AG04449 (cell line): ENCODE measurements around the gene GNAL.

ENCODE experiments used
- CTCF ChIA-PET: fragments of 350-600 bp; formaldehyde crosslinking; extraction: SDS; loops from one replicate; lab custom pipeline; 2021; ENCODE audit warnings: antibody characterized with exemption; lab: Yijun Ruan, JAX
- POLR2A ChIA-PET: fragments of 400-600, 350-600 bp; formaldehyde crosslinking; extraction: SDS; loops from one replicate; lab custom pipeline; 2020; ENCODE audit warnings: antibody characterized with exemption, inconsistent platforms; lab: Yijun Ruan, JAX
- DNase-seq: peaks from one replicate; pipeline ENCODE4 v3.0.0-alpha.2; 2010; ENCODE audit warnings: low read depth, low spot score
- H3K4me3 ChIP-seq: 2 replicates; pipeline ENCODE4 v1.5.1; 2011; ENCODE audit warnings: low read depth, mild to moderate bottlenecking, control low read depth, low read length
- CTCF ChIP-seq: IDR thresholded peaks from one replicate; pipeline ENCODE4 v1.5.1; 2011; ENCODE audit warnings: mild to moderate bottlenecking, moderate library complexity, low read length, control low read depth, inconsistent platforms; ENCODE audit not compliant: insufficient read depth; ENCODE audit errors: missing control alignments

GNAL gene

GRCh38 chr18:11798271-11798670 lies 109.2 kb downstream of the GNAL start:
- no peak for DNase-seq
- no peak for TF ChIP-seq CTCF
- no peak overlapping the region for H3K4me3 ChIP-seq
- CTCF ChIA-PET: no interaction called here
- POLR2A ChIA-PET: no interaction called here

DNA sequence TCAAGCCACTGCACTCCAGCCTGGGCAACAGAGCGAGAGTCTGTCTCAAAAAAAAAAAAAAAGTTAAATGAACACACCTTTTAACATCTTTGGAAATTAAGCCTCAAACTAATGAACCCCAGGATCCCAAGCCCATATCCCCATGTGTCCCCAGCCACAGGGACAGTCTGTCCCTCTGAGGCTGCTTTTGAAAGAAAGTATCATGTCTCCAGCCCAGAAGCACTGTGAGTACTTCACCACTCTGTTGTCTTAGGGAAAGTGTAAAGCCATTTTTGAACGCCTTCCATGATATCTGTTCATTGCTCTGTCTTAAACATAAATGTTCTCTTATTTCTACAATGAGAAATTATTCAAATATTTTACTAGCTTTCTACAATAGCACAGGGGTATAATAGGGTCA lies 110.0 kb downstream of the GNAL start:
- H3K4me3 ChIP-seq: no peak overlapping the region
- no peak for TF ChIP-seq CTCF
- DNase-seq: no peak
- CTCF ChIA-PET: no interaction called here
- POLR2A ChIA-PET: no interaction called here

DNA sequence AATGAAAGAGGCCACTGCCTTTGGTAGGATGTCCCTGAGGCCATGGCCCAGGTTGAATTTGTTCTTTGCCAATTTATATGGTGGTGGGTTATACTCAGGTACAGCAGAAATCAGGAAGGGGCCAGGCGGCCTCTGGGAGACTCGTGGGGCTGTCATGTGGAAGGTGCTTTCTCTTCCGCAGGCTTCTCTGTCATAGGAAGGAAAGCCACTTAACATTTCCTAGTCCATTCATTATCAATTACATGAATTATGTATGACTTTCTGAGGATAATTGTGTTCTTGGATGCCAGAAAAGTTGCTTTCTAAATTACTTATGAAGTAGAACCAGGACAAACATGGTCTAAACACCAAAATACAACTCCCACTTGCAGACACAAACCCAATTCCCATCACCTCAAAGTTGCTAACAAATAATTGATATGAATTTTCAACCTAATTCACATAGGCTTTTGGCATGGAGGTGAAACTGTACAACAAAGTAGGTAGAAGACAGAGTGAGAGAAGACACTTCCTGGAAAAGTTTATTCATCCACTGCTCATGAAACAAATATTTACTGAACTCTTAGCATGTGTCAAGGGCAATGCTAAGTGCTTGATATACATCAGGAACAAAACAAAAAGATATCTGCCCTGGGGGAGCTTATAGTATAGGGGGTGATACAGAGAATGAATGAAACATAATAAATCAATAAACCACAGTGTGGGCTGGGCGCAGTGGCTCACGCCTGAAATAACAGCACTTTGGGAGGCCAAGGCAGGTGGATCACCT lies 111.7 kb downstream of the GNAL start:
- CTCF ChIA-PET: no interaction called here
- no peak for TF ChIP-seq CTCF
- DNase-seq: no peak
- POLR2A ChIA-PET: no interaction called here
- no peak overlapping the region for H3K4me3 ChIP-seq

DNA sequence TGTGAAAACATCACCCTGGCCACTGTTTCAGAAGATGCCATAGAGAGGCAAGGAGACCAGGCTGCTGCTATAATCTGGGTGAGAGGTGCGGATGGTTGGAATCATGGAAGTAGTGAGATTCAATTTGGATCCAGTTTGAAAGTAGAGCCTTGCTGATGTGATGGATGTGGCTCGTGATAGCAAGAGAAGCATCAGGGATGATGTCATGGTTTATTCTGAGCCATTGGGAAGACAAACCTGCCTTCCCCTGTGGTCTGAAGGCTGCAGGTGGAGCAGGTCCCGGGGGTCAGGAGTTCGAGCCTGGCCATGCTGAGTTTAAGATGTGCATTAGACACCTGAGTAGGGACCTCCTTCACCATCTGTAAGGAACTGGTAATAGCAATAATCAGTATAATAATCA lies 112.5 kb downstream of the GNAL start:
- ChIA-PET POLR2A (no interaction called here), CTCF (no interaction called here)
- no peak for TF ChIP-seq CTCF
- H3K4me3 ChIP-seq: no peak overlapping the region
- no peak for DNase-seq

DNA sequence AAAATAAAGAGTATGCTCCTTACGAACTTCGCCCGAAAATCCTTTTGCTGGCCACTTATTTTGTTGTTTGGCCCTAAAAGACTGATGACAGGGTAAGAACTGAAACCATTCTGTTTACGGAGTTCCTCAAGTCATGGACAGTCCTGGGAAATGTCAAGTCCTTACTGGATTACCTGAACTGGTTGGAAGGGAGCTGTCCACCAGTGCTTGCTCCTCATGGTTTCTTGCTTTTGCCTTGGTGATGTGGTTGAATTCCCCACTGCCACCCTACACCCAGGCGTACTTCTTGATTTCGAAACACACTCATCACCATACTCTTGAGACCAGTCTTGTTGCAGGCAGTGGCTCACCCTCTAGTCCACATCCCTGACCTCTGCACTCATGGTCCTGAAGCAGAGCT lies 113.1 kb downstream of the GNAL start:
- no peak overlapping the region for H3K4me3 ChIP-seq
- TF ChIP-seq CTCF: no peak
- no peak for DNase-seq
- POLR2A ChIA-PET: no interaction called here
- CTCF ChIA-PET: no interaction called here

GRCh38 chr18:11802586-11802985 lies 113.5 kb downstream of the GNAL start:
- ChIA-PET CTCF (no interaction called here), POLR2A (no interaction called here)
- no peak for DNase-seq
- H3K4me3 ChIP-seq: no peak overlapping the region
- no peak for TF ChIP-seq CTCF
